Mammary microvascular endothelial cell (primary cell): ENCODE results near the gene ZNF274. TPM values are rescaled to one million over a fixed set of nuclear protein-coding genes. Genes with fewer than 3 reads are reported as not detected.

Source experiments
- total RNA-seq: library from RNA; depleted of rRNA; stranded (reverse); fragments of >200 nt; gene quantifications from 2 replicates; pipeline ENCODE4 v1.2.3, GENCODE V29; 2015

ZNF274 gene
- 16.3 and 16.8 TPM in 2 replicates for total RNA-seq

GRCh38 chr19:58182989-58183816 is at the start of gene ZNF274:
TSS of gene ZNF274 (plus strand) at chr19:58183061. CDS start at chr19:58183966, 905 bp downstream.

GRCh38 chr19:58150328-58150921 is 32.4 kb upstream of the ZNF274 start, which contains the start of gene ZNF329:
TSS of gene ZNF329 (minus strand) at chr19:58150789. CDS start at chr19:58129503, 21,286 bp downstream.

GRCh38 chr19:58228585-58229254 is 45.9 kb downstream of the ZNF274 start, which contains the start of gene ZNF544:
TSS of gene ZNF544 (plus strand) at chr19:58228914. CDS start at chr19:58244024, 15,110 bp downstream.

Other genes starting within 250 kb of the ZNF274 start
- gene ZNF418, start 247.7 kb upstream of the ZNF274 start, total RNA-seq = 0.40 and 2.2 TPM in 2 replicates
- gene ZNF256, start 235.4 kb upstream of the ZNF274 start, total RNA-seq = 1.7 and 3.0 TPM in 2 replicates
- 0.13 TPM in 1 of 2 replicates, not detected in the other for gene C19orf18, start 208.5 kb upstream of the ZNF274 start, total RNA-seq
- gene ZNF606, start 180.2 kb upstream of the ZNF274 start, total RNA-seq = 5.5 and 11.5 TPM in 2 replicates
- not detected in 2 replicates for gene ZSCAN1, start 149.0 kb upstream of the ZNF274 start, total RNA-seq
- 0.93 and 0.94 TPM in 2 replicates for gene ZNF135, start 123.8 kb upstream of the ZNF274 start, total RNA-seq
- gene ZSCAN18, start 84.8 kb upstream of the ZNF274 start, total RNA-seq = 19.2 and 20.1 TPM in 2 replicates
- 5.6 and 5.7 TPM in 2 replicates for gene ZNF329, start 32.3 kb upstream of the ZNF274 start, total RNA-seq
- gene ZNF544, start 45.9 kb downstream of the ZNF274 start, total RNA-seq = 36.4 and 53.5 TPM in 2 replicates
- 3.1 and 3.5 TPM in 2 replicates for gene ZNF8, start 95.9 kb downstream of the ZNF274 start, total RNA-seq
- gene ERVK3-1, start 122.3 kb downstream of the ZNF274 start, total RNA-seq = 36.0 and 38.8 TPM in 2 replicates
- gene ZSCAN22, start 143.9 kb downstream of the ZNF274 start, total RNA-seq = 1.6 and 1.9 TPM in 2 replicates
- gene A1BG, start 170.4 kb downstream of the ZNF274 start, total RNA-seq = 3.8 and 6.2 TPM in 2 replicates
- under 0.01 and 0.59 TPM in 2 replicates for gene ZNF497, start 179.7 kb downstream of the ZNF274 start, total RNA-seq
- gene ZNF837, start 198.0 kb downstream of the ZNF274 start, total RNA-seq = 1.5 and 2.1 TPM in 2 replicates
- gene RPS5, start 204.2 kb downstream of the ZNF274 start, total RNA-seq = 2,246 and 2,634 TPM in 2 replicates
- not detected in 2 replicates for gene RNF225, start 212.6 kb downstream of the ZNF274 start, total RNA-seq
- 6.9 and 8.0 TPM in 2 replicates for gene ZNF584, start 225.6 kb downstream of the ZNF274 start, total RNA-seq